Subcutaneous adipose tissue (tissue), 4 donors: ENCODE results near the gene METTL9. TPM values are rescaled to one million over a fixed set of nuclear protein-coding genes. Genes with fewer than 3 reads are reported as not detected.

Experiments used
- CTCF ChIP-seq: fragments of 450-650 bp; IDR thresholded peaks from one replicate; pipeline ENCODE4 v1.5.1; 2016; ENCODE audit warnings: low read depth, mild to moderate bottlenecking, control low read depth, antibody characterized with exemption, moderate library complexity
- total RNA-seq, 4 donors: library from RNA; depleted of rRNA; stranded (reverse); fragments of >200 nt; gene quantifications; one replicate each; pipeline ENCODE4 v1.1.0, GENCODE V29; 2016

METTL9 gene
- total RNA-seq, 4 donors from 2014 or later: 117 to 230 (median 158) TPM

- TF ChIP-seq CTCF: no peak
Observed at GRCh38 chr16:21653571-21653970, 54.2 kb downstream of the METTL9 start.

DNA sequence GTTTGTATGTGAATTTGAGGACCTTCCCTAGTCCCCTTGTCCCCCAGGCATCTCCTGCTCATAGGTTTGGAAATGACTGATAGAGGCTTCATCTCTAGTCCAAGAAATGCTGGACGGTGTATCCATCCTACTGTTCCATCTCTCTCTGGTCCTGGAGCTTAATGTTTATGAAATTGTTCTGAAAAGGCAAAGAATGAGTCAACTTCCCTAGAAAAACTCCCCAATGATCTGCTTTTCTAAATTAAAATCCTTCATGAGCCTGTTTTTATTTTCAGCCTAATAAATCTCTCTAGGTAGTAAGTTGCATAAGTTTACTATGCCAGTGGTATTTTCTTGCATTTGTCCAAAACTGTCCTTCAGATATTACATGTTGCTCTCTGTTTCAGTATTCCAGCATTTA, 55.1 kb downstream of the METTL9 start:
- TF ChIP-seq CTCF: no peak

GRCh38 chr16:21654881-21655280, 55.5 kb downstream of the METTL9 start:
- TF ChIP-seq CTCF: no peak

DNA sequence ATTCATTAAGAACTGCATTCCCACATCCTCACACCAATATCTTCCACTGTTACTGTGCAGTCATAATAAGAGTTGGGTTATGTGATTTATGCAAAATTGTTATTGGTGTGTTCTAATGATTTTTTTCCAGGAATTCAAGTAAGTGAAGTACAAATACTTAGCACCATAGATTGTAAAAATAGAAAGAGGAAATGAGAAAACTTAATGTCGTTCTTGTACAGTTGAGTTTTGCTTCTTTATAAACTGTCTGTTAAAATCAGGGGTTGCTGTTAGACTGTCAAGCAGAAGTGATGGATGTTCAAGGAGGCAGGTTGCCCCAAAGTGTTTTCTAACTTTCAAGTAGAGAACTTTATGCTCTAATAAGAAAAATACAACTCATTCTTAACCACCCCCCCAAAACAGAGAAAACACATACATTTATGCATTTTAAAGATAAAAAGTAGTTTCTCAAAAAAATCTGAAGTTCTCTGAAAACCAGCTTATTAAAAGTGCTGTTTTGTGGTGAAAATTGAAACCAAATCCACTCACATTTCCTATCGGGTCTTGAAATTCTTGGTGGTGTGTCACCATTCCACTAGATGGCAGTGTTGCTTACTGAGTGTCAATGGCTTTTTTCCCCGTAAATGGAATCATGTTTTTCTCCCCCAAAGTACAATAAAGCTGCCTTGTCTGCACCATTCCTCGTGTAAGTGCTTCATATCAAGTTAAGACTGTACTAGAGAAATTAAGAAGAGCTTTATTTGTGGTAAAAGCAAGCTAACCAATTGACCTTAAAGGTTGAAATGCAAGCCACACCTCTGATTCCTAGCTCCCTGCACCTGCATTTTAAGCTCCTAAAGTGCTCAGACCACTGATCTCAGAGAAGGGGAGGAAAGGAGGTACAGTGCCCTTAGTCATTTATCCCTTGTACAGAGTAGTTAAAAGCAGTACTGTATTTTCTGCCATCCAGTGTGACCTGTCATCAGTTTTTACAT, 57.7 kb downstream of the METTL9 start:
- TF ChIP-seq CTCF: no peak

GRCh38 chr16:21659124-21659523, 59.7 kb downstream of the METTL9 start:
- TF ChIP-seq CTCF: no peak

GRCh38 chr16:21663889-21664647, 64.7 kb downstream of the METTL9 start, which contains the start of gene OTOA:
OTOA (plus strand) TSS chr16:21663968; CDS start chr16:21678515, 14,547 bp downstream.
- no peak for TF ChIP-seq CTCF
